GM21367 (cell line): ENCODE results near the gene SHROOM2.

Source experiments
- ATAC-seq: cut with Tn5 transposase; IDR thresholded peaks from one replicate; pipeline ENCODE4 v1.9.1; 2021; ENCODE audit not compliant: unreplicated experiment

SHROOM2 gene

DNA sequence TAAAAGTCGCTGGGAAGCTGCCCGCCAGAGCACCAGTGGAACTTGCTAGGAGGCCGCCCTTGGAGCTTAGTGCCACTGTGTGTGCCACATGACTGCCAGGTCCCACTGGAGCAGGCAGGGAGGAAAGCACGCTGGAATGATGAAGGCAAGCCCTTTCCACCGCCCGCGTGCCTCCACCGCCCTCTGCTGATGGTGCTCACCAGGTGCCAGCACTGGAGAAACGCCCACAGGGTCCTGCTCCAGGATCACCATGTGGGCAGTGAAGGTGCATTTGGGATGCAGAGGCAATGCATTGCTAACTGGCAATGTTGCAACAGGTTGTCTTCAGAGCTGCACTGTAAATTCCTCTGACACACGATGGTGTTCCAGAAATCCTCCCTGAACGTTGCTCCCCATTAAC lies 76.3 kb downstream of the SHROOM2 start:
- no peak for ATAC-seq

- no peak for ATAC-seq
Observed at GRCh38 chrX:9862953-9863352, 76.7 kb downstream of the SHROOM2 start.

- no peak for ATAC-seq
Observed at GRCh38 chrX:9864011-9864410, 77.8 kb downstream of the SHROOM2 start.

DNA sequence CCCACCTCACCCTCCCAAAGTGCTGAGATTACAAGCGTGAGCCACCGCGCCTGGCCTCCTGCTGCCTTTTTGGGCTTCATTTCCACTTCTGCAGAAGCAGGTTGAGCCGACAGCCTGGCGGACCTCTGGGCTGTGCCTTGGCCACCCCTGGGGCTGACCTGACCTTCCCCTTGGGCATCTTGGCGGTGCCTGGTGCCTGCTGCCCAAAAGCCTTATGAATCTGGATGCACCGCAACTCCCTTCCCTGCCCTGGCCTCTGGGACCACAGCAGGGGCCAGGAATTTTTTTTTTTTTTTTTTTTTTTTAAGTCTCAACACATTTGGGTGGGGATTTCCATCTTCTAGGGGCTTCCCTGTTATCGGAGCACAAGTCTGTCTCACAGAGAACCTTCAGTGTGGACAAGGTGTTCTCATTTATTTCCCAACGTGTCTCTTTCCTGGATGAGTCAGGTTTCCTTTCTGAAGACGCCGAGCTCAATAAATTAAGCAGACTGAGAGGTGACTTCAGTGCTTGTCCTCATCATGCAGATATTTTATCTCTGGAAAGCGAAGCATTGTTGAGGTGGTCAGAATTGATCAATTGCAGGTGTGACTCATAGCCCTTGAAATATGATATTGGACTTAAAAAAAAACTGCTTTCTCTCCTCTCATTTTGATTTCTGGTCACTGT lies 79.7 kb downstream of the SHROOM2 start:
- ATAC-seq: no peak

DNA sequence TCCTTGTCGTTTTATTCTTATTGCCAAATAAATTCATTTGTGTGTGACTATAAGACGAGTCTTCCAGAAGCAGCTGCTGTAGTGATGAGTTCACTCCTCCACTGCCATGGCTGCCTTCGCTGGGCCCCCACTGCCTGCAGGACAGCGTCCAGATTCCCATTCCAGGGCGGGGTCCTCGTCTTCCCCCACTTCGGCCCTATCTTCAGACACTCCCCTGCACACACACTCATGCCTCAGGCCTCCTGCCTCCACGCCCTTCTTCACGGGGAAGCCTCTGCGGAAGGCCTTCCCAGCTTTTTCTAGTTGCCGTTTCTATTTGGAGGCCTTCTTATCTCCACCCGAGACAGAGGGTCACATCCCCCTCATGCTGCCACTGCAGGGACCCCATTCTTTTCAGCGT lies 80.4 kb downstream of the SHROOM2 start:
- no peak for ATAC-seq

DNA sequence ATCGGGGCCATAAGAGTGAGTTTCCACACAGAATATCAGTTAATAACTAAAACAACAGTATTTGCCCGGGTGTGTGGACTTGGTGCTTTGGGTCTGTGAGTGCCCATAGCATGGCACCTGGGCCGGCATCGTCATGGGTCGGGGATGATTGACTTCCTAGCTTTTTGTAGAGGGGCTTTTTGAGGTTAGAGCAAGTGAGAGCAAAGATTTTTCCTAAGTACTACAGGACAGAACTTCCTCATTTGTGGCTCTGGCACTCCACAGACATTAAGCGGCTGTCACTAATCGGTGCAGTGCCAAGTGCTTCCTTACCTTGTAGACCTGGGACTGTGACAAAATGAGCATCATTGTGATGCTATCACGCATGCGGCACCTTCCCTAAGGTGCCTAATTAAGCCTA lies 81.0 kb downstream of the SHROOM2 start:
- no peak for ATAC-seq

DNA sequence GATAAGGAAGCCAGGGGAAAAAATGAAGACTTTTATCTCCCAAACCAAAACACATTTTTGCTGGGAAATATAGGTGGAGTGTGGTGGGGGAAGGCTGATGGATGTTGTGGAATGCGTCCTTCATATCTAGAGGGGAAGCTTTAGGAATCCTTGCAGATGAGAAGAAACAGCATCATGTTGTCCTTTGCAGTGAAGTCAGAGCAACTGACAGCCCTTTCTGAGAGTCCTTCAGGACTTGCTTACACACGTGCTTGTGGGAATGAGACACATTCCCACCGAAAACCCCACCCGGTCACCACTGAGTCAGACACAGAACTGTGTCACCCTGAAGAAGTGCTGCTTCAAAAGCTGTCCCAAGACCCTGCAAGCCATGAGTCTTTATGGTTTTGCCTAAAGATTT lies 81.5 kb downstream of the SHROOM2 start:
- no peak for ATAC-seq

GRCh38 chrX:9871701-9872268 lies 85.6 kb downstream of the SHROOM2 start:
- ATAC-seq: no peak

GRCh38 chrX:9873360-9873759 lies 87.1 kb downstream of the SHROOM2 start:
- ATAC-seq: no peak

GRCh38 chrX:9873952-9874351 lies 87.7 kb downstream of the SHROOM2 start:
- ATAC-seq: peak; percentile 71

- no peak for ATAC-seq
Observed at GRCh38 chrX:9874483-9874882, 88.3 kb downstream of the SHROOM2 start.

DNA sequence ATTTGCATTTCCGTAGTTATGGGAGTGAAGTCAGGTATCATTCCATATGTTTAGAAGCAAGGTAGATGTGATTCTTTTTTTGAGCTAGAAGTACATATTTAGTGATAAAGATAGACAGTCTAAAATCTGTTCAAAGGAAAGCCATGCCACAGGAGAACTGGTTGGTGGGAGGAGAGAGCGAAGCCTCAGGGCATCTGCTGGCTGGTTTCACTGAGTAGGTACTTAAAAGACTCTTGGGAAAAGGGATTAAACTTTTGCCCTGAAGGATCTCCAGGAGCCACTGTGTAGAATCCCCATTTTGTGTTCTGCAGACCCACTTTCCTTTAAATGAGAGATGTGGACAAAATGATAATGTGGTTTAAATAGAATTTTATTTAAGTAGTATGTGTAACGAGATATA lies 89.6 kb downstream of the SHROOM2 start:
- ATAC-seq: no peak

DNA sequence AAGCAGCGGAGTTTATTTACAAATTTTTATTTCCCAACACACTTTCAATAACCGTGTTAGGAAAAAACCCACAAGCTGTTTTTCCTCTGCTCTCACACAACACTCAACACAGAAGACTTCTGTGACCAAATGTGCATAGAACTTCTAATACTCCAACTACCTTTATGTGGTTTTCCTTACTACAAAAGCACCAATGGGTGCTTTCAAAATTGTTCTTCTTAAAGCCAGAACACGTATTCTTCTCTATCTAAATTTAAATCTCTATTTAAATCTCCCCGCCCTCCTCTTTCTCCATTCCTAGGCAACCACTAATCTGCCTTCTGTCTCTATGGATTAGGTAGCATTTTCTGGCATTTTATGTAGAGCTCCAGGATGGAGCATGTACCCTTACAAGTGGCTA lies 90.0 kb downstream of the SHROOM2 start:
- ATAC-seq: no peak

DNA sequence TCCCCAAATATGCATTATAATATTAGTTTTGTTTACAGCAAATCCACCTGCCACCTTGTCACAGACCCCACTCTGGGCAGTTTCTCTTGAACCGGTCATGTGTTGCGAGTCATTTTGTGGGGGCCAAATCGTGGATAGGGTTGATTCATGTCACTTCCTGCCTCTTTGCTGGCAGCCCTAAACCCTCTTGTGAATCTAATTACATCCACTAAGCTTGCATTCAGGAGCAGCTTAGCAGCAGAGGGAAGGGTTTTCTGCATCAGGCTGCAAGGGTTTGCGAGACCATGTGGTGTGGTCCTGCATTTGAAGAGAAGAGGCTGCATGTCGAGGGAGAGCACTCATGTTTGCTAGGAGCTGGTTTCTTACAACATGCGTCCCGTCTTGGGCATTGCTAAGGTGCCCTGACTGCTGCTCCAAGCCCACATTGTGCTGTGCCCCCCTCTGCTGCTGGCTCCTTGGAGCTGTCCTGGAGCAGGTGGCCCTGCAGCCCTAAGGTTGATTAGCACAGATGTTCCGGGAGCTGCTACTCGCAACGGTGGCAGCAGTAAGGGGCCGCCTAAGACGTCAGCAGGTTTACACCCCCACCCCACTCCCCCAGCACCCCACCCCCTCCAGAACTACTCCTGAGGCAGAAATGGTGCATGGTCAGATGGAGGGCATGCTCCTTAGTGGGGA lies 92.1 kb downstream of the SHROOM2 start:
- no peak for ATAC-seq

DNA sequence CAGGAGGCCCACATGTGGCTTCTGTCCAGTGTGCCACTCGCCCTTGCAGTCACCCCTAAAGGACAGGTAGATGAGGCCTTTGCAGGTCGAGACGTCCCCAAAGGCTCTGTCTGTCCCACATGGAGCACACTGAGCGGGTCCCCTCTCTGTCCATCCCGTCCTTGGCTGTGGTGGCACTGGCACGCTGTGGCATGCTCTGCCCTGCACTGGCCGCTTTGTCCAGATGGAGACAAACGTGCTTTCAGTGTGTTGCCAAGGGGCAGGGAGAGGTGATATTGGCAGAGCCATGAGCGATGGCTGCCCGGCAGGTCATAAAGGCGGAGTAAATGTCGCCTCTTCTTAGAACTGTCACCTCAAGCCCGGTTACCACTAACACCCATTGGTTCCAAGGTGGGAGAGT lies 94.0 kb downstream of the SHROOM2 start:
- no peak for ATAC-seq

DNA sequence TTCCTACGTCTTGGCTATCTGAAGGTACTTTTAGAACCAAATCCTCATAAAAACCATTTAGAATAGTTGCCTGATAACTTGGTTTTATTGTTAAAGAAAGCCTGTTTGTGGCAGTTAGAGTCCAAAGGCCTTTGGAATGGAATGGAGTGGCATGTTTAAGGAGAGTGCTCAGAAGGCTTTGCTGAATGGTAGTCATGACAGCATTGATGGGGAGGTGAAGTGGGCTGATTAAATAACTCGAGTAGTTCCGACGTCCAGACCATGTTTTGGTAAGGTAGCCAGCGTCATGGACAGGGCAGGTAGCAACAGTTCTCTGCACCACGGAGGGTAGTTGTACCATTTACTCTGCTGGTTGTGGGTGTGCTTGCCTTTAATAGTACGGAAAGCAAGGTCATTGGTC lies 94.6 kb downstream of the SHROOM2 start:
- no peak for ATAC-seq

DNA sequence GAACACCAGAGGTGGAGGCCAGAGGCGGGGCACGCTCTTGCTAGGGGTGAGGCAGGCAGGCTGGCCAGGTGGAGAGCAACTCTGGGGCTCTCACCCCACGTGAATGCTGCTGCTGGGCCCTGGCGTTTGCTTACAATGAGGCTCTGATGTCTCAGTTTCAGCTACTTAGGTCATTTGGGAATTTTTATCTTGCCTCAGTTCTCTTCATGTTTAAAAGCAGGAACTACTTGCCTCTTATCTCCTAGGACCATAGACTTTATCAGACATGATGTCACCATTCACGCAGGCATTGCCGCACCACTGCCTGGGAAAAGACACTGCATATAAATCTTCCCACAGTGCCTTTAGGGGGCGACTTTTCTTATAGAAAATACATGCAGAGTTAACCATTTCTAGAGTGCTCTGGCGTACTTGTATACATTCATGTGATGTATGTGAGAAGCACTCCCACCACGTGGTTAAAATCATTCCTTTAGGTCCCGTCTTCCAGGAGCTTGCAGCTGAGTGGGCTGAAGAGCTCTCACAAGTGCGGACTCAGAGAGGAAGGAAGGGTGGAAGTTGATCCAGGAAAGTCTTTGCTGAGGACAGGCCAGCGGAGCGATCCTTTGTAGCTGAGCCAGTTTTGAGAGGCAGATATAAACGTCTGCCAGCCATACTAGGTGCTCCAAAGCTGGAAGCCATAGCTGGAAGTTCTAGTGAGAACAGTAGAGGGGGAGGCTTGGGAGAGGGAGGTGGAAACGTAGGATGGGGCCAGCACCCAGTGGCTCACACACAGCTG lies 96.6 kb downstream of the SHROOM2 start:
- no peak for ATAC-seq

- ATAC-seq: no peak
Observed at GRCh38 chrX:9884031-9884779, 98.0 kb downstream of the SHROOM2 start.

DNA sequence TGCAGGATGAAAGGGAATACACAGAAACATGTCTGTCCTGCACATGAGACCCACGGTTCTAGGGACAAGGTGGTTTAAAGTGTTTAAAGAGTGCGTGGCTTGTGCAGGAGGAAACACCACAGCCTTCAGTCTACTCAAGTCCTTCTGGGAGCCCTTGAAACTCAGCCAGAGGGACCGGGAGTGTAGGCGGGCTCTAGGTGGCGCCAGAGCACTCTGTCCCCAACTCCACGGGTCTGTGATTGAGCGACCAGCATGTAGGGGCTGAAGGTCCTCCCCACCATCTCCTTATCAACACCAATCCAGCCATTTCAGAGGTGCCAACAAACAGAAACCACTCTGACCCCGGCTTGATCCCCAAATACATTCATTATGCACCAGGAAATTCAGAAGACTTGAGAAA lies 98.9 kb downstream of the SHROOM2 start:
- no peak for ATAC-seq

- no peak for ATAC-seq
Observed at GRCh38 chrX:9887659-9888297, 101.5 kb downstream of the SHROOM2 start.
